ENCODE results near the gene ESR1. TPM values are rescaled to one million over a fixed set of nuclear protein-coding genes. Genes with fewer than 3 reads are reported as not detected.
"Not testable (repeated sequence)": the region's sequence is repeated elsewhere in the genome, so short reads cannot be mapped to it uniquely, and the experiment has no call there.

The ESR1 gene
- total RNA-seq, 1 donor from 2014 or later: not detected

GRCh38 chr6:152023613-152024012 is 216.1 kb downstream of the ESR1 start:
- H3K9me3 ChIP-seq (ENCODE audit: low read depth): peaks cover 3% of the 10 kb centered on the region
- no peaks in the 10 kb centered on the region for H3K27me3 ChIP-seq
- H3K79me2 ChIP-seq (ENCODE audit: low read depth): no peaks in the 10 kb centered on the region
- TF ChIP-seq EZH2phosphoT487 (IDR thresholded peaks at IDR 0.05) (no peak), EZH2 (IDR thresholded peaks at IDR 0.05) (no peak), CTCF (IDR thresholded peaks at IDR 0.05) (no peak)
- Mint-ChIP-seq H3K27me3 (ENCODE audit: insufficient read depth, low read depth) (no peaks in the 10 kb centered on the region), H3K36me3 (no peaks in the 10 kb centered on the region), H3K4me3 (no peak overlapping the region), H3K4me1 (no peaks in the 10 kb centered on the region), H3K27ac (no peak overlapping the region), H3K9me3 (peaks cover 2% of the 10 kb centered on the region)
- H3K4me1 ChIP-seq: no peaks in the 10 kb centered on the region
- H3K4me3 ChIP-seq: no peak overlapping the region
- no peak overlapping the region for H2AFZ ChIP-seq (replicated peaks)
- H3F3A ChIP-seq (ENCODE audit: low read depth): no peaks in the 10 kb centered on the region
- H4K20me1 ChIP-seq (ENCODE audit: low read depth): no peaks in the 10 kb centered on the region
- H3K4me2 ChIP-seq: no peak overlapping the region
- DNase-seq (ENCODE audit: low spot score): no peak
- no peak overlapping the region for H3K9ac ChIP-seq
- no peak overlapping the region for H3K27ac ChIP-seq
- H3K36me3 ChIP-seq: no peaks in the 10 kb centered on the region

GRCh38 chr6:152026291-152026690 is 218.8 kb downstream of the ESR1 start:
- Mint-ChIP-seq H3K4me3 (no peak overlapping the region), H3K27me3 (ENCODE audit: insufficient read depth, low read depth) (no peaks in the 10 kb centered on the region), H3K36me3 (no peaks in the 10 kb centered on the region), H3K9me3 (peaks cover 6% of the 10 kb centered on the region), H3K27ac (no peak overlapping the region), H3K4me1 (no peaks in the 10 kb centered on the region)
- Histone ChIP-seq H3K27me3 (no peaks in the 10 kb centered on the region), H3K27ac (no peak overlapping the region), H3K36me3 (no peaks in the 10 kb centered on the region), H3K4me1 (no peaks in the 10 kb centered on the region), H3K9ac (no peak overlapping the region), H3F3A (ENCODE audit: low read depth) (no peaks in the 10 kb centered on the region), H2AFZ (replicated peaks) (no peak overlapping the region), H3K4me2 (no peak overlapping the region), H3K79me2 (ENCODE audit: low read depth) (no peaks in the 10 kb centered on the region), H4K20me1 (ENCODE audit: low read depth) (no peaks in the 10 kb centered on the region), H3K9me3 (ENCODE audit: low read depth) (peaks cover 3% of the 10 kb centered on the region), H3K4me3 (no peak overlapping the region)
- DNase-seq (ENCODE audit: low spot score): no peak
- TF ChIP-seq EZH2phosphoT487 (IDR thresholded peaks at IDR 0.05): no peak
- no peak for TF ChIP-seq CTCF (IDR thresholded peaks at IDR 0.05)
- no peak for TF ChIP-seq EZH2 (IDR thresholded peaks at IDR 0.05)

- H4K20me1 ChIP-seq (ENCODE audit: low read depth); H2AFZ ChIP-seq (replicated peaks); H3K9me3 ChIP-seq (ENCODE audit: low read depth); H3K27me3 Mint-ChIP-seq (ENCODE audit: insufficient read depth, low read depth); H3K36me3 ChIP-seq; H3K27ac Mint-ChIP-seq; H3K27ac ChIP-seq; H3K9ac ChIP-seq; H3K4me1 ChIP-seq; H3F3A ChIP-seq (ENCODE audit: low read depth); H3K4me3 ChIP-seq; H3K79me2 ChIP-seq (ENCODE audit: low read depth); DNase-seq (ENCODE audit: low spot score); H3K27me3 ChIP-seq; H3K4me1 Mint-ChIP-seq; H3K36me3 Mint-ChIP-seq; H3K4me3 Mint-ChIP-seq; H3K4me2 ChIP-seq; H3K9me3 Mint-ChIP-seq: not testable (repeated sequence)
Observed at GRCh38 chr6:152026744-152027143, 219.3 kb downstream of the ESR1 start.

GRCh38 chr6:152033765-152034164 is 226.3 kb downstream of the ESR1 start:
- not testable (repeated sequence) for H3K9me3 ChIP-seq (ENCODE audit: low read depth); H3K4me1 Mint-ChIP-seq; H3K4me1 ChIP-seq; H3K79me2 ChIP-seq (ENCODE audit: low read depth); H3K36me3 Mint-ChIP-seq; H3K4me3 ChIP-seq; H3K9ac ChIP-seq; H2AFZ ChIP-seq (replicated peaks); H3K4me3 Mint-ChIP-seq; H3F3A ChIP-seq (ENCODE audit: low read depth); H4K20me1 ChIP-seq (ENCODE audit: low read depth); H3K27me3 Mint-ChIP-seq (ENCODE audit: insufficient read depth, low read depth); H3K9me3 Mint-ChIP-seq; H3K27ac ChIP-seq; H3K4me2 ChIP-seq; H3K27ac Mint-ChIP-seq; H3K27me3 ChIP-seq; H3K36me3 ChIP-seq; DNase-seq (ENCODE audit: low spot score)
